HCT116 (cell line): ENCODE data around the gene CEP131.

ENCODE experiments used
- JUND ChIP-seq: IDR thresholded peaks from 2 replicates; pipeline ENCODE4 v1.6.1; 2012
- SIN3A ChIP-seq: IDR thresholded peaks from 2 replicates; pipeline ENCODE4 v1.6.1; 2012; ENCODE audit warnings: low read depth
- TF ChIP-seq, protein P1 (sequence below), 3 experiments: fragments of 200-600 bp in 1 of 3; sonication (generic) in 1 of 3; IDR thresholded peaks in 2 of 3; conservative IDR thresholded peaks in 1 of 3; 2 replicates each; pipeline ENCODE4 v1.5.1; 2012 to 2017; ENCODE audit warnings: low read depth in 2 of 3, low read length in 2 of 3, antibody characterized with exemption in 1 of 3, borderline replicate concordance in 1 of 3, control low read depth in 1 of 3, mild to moderate bottlenecking in 1 of 3, mixed read lengths in 1 of 3, mixed run types in 1 of 3, moderate library complexity in 1 of 3; ENCODE audit not compliant: insufficient read depth in 1 of 3
- TF ChIP-seq, protein P2 (sequence below): IDR thresholded peaks from 2 replicates; pipeline ENCODE4 v1.6.1; 2012; ENCODE audit warnings: low read depth
- TF ChIP-seq, protein P3 (sequence below): IDR thresholded peaks from 2 replicates; pipeline ENCODE4 v1.6.1; 2011; ENCODE audit warnings: mild to moderate bottlenecking, low read length, moderate library complexity; ENCODE audit not compliant: insufficient replicate concordance; ENCODE audit errors: extremely low read depth

DNA sequence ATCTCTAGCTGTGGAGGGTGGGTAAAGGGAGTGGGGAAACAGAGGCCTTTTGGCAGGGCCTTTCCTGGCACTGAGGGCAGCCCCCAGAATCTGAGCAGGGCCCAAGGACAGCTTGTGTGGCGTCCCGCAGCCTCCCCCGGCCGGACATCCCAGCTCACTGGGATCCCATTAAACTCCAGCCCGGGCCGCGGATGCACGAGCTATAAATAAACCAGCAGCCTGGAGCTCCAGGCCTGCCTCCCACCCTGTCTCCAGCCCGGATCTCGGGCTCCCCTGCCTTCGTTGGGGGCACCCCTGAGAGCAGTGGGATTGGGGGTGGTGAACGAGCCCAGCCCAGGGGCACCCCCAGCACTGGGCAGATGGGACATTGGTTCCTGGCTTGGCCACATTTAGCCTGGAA is 42.9 kb downstream of the CEP131 start:
- TF ChIP-seq, protein P1, sequence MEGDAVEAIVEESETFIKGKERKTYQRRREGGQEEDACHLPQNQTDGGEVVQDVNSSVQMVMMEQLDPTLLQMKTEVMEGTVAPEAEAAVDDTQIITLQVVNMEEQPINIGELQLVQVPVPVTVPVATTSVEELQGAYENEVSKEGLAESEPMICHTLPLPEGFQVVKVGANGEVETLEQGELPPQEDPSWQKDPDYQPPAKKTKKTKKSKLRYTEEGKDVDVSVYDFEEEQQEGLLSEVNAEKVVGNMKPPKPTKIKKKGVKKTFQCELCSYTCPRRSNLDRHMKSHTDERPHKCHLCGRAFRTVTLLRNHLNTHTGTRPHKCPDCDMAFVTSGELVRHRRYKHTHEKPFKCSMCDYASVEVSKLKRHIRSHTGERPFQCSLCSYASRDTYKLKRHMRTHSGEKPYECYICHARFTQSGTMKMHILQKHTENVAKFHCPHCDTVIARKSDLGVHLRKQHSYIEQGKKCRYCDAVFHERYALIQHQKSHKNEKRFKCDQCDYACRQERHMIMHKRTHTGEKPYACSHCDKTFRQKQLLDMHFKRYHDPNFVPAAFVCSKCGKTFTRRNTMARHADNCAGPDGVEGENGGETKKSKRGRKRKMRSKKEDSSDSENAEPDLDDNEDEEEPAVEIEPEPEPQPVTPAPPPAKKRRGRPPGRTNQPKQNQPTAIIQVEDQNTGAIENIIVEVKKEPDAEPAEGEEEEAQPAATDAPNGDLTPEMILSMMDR (IDR thresholded peaks at IDR 0.05 in 2 of 3, conservative IDR thresholded peaks at IDR 0.05 in 1 of 3; ENCODE audit: borderline replicate concordance in 1 of 3, insufficient read depth in 1 of 3, low read depth in 2 of 3, low read length in 2 of 3) = no peak
- TF ChIP-seq, protein P2, sequence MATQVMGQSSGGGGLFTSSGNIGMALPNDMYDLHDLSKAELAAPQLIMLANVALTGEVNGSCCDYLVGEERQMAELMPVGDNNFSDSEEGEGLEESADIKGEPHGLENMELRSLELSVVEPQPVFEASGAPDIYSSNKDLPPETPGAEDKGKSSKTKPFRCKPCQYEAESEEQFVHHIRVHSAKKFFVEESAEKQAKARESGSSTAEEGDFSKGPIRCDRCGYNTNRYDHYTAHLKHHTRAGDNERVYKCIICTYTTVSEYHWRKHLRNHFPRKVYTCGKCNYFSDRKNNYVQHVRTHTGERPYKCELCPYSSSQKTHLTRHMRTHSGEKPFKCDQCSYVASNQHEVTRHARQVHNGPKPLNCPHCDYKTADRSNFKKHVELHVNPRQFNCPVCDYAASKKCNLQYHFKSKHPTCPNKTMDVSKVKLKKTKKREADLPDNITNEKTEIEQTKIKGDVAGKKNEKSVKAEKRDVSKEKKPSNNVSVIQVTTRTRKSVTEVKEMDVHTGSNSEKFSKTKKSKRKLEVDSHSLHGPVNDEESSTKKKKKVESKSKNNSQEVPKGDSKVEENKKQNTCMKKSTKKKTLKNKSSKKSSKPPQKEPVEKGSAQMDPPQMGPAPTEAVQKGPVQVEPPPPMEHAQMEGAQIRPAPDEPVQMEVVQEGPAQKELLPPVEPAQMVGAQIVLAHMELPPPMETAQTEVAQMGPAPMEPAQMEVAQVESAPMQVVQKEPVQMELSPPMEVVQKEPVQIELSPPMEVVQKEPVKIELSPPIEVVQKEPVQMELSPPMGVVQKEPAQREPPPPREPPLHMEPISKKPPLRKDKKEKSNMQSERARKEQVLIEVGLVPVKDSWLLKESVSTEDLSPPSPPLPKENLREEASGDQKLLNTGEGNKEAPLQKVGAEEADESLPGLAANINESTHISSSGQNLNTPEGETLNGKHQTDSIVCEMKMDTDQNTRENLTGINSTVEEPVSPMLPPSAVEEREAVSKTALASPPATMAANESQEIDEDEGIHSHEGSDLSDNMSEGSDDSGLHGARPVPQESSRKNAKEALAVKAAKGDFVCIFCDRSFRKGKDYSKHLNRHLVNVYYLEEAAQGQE = no peak
- TF ChIP-seq SIN3A = no peak
- TF ChIP-seq JUND = no peak
- TF ChIP-seq, protein P3, sequence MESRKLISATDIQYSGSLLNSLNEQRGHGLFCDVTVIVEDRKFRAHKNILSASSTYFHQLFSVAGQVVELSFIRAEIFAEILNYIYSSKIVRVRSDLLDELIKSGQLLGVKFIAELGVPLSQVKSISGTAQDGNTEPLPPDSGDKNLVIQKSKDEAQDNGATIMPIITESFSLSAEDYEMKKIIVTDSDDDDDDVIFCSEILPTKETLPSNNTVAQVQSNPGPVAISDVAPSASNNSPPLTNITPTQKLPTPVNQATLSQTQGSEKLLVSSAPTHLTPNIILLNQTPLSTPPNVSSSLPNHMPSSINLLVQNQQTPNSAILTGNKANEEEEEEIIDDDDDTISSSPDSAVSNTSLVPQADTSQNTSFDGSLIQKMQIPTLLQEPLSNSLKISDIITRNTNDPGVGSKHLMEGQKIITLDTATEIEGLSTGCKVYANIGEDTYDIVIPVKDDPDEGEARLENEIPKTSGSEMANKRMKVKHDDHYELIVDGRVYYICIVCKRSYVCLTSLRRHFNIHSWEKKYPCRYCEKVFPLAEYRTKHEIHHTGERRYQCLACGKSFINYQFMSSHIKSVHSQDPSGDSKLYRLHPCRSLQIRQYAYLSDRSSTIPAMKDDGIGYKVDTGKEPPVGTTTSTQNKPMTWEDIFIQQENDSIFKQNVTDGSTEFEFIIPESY = no peak
